SK-N-DZ (cell line): Measurements from ENCODE around the gene RTN4.
A peak's percentile ranks its signal among the peaks of the same experiment; 100 is the strongest.

Experiments used
- DNase-seq: peaks from one replicate; pipeline ENCODE4 v3.0.0-alpha.2; 2015; ENCODE audit warnings: low spot score

The RTN4 gene

GRCh38 chr2:54975598-54976492, 74.4 kb downstream of the RTN4 start:
- no peak for DNase-seq

- DNase-seq: no peak
These were observed 75.1 kb downstream of the RTN4 start for GRCh38 chr2:54975175-54975574.

- no peak for DNase-seq
These were observed 80.3 kb downstream of the RTN4 start for GRCh38 chr2:54969940-54970338.

- no peak for DNase-seq
These were observed 80.8 kb downstream of the RTN4 start for GRCh38 chr2:54969295-54969939.

GRCh38 chr2:54968561-54969218, 81.6 kb downstream of the RTN4 start:
- no peak for DNase-seq

GRCh38 chr2:54967759-54968365, 82.4 kb downstream of the RTN4 start:
- DNase-seq: no peak

- DNase-seq: no peak
These were observed 83.0 kb downstream of the RTN4 start for GRCh38 chr2:54967269-54967668.

GRCh38 chr2:54966837-54967236, 83.4 kb downstream of the RTN4 start:
- DNase-seq: no peak

- DNase-seq: no peak
These were observed 84.0 kb downstream of the RTN4 start for GRCh38 chr2:54966165-54966832.

- no peak for DNase-seq
These were observed 84.8 kb downstream of the RTN4 start for GRCh38 chr2:54965425-54965824.

- DNase-seq: no peak
These were observed 85.4 kb downstream of the RTN4 start for GRCh38 chr2:54964816-54965215.

GRCh38 chr2:54964271-54964670, 86.0 kb downstream of the RTN4 start:
- no peak for DNase-seq

GRCh38 chr2:54963476-54963875, 86.8 kb downstream of the RTN4 start:
- no peak for DNase-seq

- no peak for DNase-seq
These were observed 87.3 kb downstream of the RTN4 start for GRCh38 chr2:54962935-54963440.

GRCh38 chr2:54962511-54962910, 87.7 kb downstream of the RTN4 start:
- no peak for DNase-seq

GRCh38 chr2:54960164-54960563, 90.1 kb downstream of the RTN4 start:
- no peak for DNase-seq

GRCh38 chr2:54958717-54959371, 91.4 kb downstream of the RTN4 start:
- DNase-seq: no peak

GRCh38 chr2:54957321-54957999, 92.8 kb downstream of the RTN4 start:
- peak; percentile 53 for DNase-seq

- DNase-seq: no peak
These were observed 94.1 kb downstream of the RTN4 start for GRCh38 chr2:54956111-54956627.
